ENCODE results near the gene TTC34.

DNA sequence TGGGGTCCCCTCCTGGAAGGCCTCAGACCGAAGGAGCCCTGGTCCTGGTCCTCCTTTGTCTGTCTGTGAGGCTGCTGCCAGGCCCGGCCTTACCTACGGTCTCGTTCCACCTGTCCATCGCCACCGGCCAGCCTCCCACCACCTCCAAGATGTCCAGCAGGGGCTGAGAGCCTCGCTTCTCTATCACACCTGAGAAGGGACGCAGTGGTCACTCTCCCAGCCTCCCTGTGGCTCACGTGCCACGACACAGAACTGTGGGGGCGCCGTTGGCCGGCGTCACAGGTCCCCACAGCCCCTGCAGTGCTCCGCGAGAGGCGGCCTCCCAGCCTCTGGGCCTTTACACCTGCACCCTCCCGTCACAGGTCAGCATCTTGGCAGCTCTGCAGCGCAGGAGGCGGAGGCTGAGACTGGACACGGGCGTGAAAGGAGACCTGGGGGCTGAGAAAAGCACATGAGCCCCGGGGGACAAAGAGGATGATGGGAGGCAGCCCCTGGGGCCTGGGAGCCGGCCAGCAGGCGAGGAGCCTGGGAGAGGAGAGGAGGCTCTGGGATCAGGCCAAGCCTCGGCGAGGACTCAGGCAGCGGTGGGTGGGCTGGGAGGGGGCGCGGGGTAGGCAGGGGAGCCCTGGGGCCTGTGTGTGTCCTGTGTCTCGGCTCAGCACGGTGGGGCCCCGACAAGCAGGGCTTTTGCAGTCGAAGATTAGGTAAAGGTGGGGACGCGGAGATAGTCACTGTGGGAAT lies 194.4 kb downstream of the TTC34 start:
- TF ChIP-seq, protein P1, sequence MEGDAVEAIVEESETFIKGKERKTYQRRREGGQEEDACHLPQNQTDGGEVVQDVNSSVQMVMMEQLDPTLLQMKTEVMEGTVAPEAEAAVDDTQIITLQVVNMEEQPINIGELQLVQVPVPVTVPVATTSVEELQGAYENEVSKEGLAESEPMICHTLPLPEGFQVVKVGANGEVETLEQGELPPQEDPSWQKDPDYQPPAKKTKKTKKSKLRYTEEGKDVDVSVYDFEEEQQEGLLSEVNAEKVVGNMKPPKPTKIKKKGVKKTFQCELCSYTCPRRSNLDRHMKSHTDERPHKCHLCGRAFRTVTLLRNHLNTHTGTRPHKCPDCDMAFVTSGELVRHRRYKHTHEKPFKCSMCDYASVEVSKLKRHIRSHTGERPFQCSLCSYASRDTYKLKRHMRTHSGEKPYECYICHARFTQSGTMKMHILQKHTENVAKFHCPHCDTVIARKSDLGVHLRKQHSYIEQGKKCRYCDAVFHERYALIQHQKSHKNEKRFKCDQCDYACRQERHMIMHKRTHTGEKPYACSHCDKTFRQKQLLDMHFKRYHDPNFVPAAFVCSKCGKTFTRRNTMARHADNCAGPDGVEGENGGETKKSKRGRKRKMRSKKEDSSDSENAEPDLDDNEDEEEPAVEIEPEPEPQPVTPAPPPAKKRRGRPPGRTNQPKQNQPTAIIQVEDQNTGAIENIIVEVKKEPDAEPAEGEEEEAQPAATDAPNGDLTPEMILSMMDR (IDR thresholded peaks at IDR 0.05) = no peak
- TF ChIP-seq ZFX (IDR thresholded peaks at IDR 0.05; ENCODE audit: borderline replicate concordance) = no peak
